SK-N-MC (cell line): ENCODE data around the gene SYCP3.

Source experiments
- DNase-seq: peaks from one replicate; pipeline ENCODE4 v3.0.0-alpha.2; 2011; ENCODE audit warnings: low read depth, low spot score
- H3K27ac ChIP-seq: fragments of 200-600 bp; sonication (generic); 2 replicates; pipeline ENCODE4 v1.5.1; 2016; ENCODE audit warnings: mixed run types
- H3K36me3 ChIP-seq: fragments of 200-600 bp; sonication (generic); 2 replicates; pipeline ENCODE4 v1.6.1; 2017; ENCODE audit warnings: antibody characterized with exemption, low read length, mixed read lengths; ENCODE audit not compliant: insufficient read depth
- H3K4me3 ChIP-seq: fragments of 200-600 bp; sonication (generic); 2 replicates; pipeline ENCODE4 v1.5.1; 2016
- H3K9ac ChIP-seq: fragments of 200-600 bp; sonication (generic); 2 replicates; pipeline ENCODE4 v1.8.0; 2017; ENCODE audit warnings: mixed run types, mixed read lengths; ENCODE audit not compliant: insufficient read length
- H3K9me3 ChIP-seq: fragments of 200-600 bp; sonication (generic); 2 replicates; pipeline ENCODE4 v1.6.1; 2017; ENCODE audit warnings: low read depth, mild to moderate bottlenecking, antibody characterized with exemption, low read length, moderate library complexity, mixed read lengths
- EZH2 ChIP-seq: fragments of 200-600 bp; sonication (generic); IDR thresholded peaks from one replicate; pipeline ENCODE4 v1.6.1; 2017; ENCODE audit warnings: antibody characterized with exemption
- FOXP2 ChIP-seq: optimal IDR thresholded peaks from 2 replicates; pipeline ENCODE3; 2011; ENCODE audit warnings: mild to moderate bottlenecking, moderate library complexity; ENCODE audit not compliant: insufficient read depth; ENCODE audit errors: extremely low read length, control extremely low read depth
- POLR2AphosphoS5 ChIP-seq: IDR thresholded peaks from 2 replicates; pipeline ENCODE4 v1.6.1; 2012; ENCODE audit warnings: mild to moderate bottlenecking, low read depth, low read length, borderline replicate concordance

SYCP3 gene

GRCh38 chr12:101748907-101749306 is 9.6 kb upstream of the SYCP3 start:
- Histone ChIP-seq H3K27ac (no peak overlapping the region), H3K9me3 (no peaks in the 10 kb centered on the region), H3K4me3 (no peak overlapping the region), H3K36me3 (peaks cover 31% of the 10 kb centered on the region; the same call in 1 of the 2 replicates), H3K9ac (no peak overlapping the region)
- no peak for TF ChIP-seq FOXP2
- DNase-seq, result no peak

GRCh38 chr12:101747697-101748096 is 8.4 kb upstream of the SYCP3 start:
- no peak for TF ChIP-seq POLR2AphosphoS5
- TF ChIP-seq FOXP2, result no peak
- TF ChIP-seq EZH2, result no peak
- peaks cover 36% of the 10 kb centered on the region; the same call in 1 of the 2 replicates for H3K36me3 ChIP-seq
- H3K9ac ChIP-seq, result no peak overlapping the region
- no peak overlapping the region for H3K27ac ChIP-seq
- no peak overlapping the region for H3K4me3 ChIP-seq
- H3K9me3 ChIP-seq, result no peaks in the 10 kb centered on the region
- no peak for DNase-seq

- Histone ChIP-seq H3K36me3 (peaks cover 36% of the 10 kb centered on the region; the same call in 1 of the 2 replicates), H3K4me3 (no peak overlapping the region), H3K9me3 (no peaks in the 10 kb centered on the region), H3K27ac (no peak overlapping the region), H3K9ac (no peak overlapping the region)
- no peak for TF ChIP-seq FOXP2
- TF ChIP-seq POLR2AphosphoS5, result no peak
- TF ChIP-seq EZH2, result no peak
- no peak for DNase-seq
These were observed 7.4 kb upstream of the SYCP3 start for GRCh38 chr12:101746661-101747060.

GRCh38 chr12:101746196-101746595 is 6.9 kb upstream of the SYCP3 start:
- TF ChIP-seq EZH2, result no peak
- TF ChIP-seq POLR2AphosphoS5, result no peak
- no peak for TF ChIP-seq FOXP2
- H3K27ac ChIP-seq, result no peak overlapping the region
- peaks cover 36% of the 10 kb centered on the region; the same call in 1 of the 2 replicates for H3K36me3 ChIP-seq
- DNase-seq, result no peak
- no peaks in the 10 kb centered on the region for H3K9me3 ChIP-seq
- no peak overlapping the region for H3K9ac ChIP-seq
- no peak overlapping the region for H3K4me3 ChIP-seq

DNA sequence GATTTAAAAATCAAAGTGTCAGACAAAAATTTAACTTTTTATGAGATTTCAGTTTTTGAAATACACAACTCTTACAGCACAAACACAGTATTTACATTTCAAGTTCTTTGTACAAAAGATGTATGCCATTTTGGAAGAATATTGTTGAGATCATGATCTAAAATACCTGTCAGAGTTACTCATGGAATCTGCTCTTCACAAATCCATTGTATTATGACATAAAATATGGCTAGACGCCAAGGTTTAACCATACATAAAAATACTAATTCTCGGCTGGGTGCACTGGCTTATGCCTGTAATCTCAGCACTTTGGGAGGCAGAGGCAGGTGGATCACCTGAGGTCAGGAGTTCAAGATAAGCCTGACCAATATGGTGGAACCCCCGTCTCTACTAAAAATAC is 6.2 kb upstream of the SYCP3 start:
- Histone ChIP-seq H3K9ac (no peak overlapping the region), H3K27ac (no peak overlapping the region), H3K9me3 (no peaks in the 10 kb centered on the region), H3K4me3 (no peak overlapping the region), H3K36me3 (peaks cover 31% of the 10 kb centered on the region; the same call in 1 of the 2 replicates)
- no peak for DNase-seq
- TF ChIP-seq FOXP2 (no peak), POLR2AphosphoS5 (no peak), EZH2 (no peak)

DNA sequence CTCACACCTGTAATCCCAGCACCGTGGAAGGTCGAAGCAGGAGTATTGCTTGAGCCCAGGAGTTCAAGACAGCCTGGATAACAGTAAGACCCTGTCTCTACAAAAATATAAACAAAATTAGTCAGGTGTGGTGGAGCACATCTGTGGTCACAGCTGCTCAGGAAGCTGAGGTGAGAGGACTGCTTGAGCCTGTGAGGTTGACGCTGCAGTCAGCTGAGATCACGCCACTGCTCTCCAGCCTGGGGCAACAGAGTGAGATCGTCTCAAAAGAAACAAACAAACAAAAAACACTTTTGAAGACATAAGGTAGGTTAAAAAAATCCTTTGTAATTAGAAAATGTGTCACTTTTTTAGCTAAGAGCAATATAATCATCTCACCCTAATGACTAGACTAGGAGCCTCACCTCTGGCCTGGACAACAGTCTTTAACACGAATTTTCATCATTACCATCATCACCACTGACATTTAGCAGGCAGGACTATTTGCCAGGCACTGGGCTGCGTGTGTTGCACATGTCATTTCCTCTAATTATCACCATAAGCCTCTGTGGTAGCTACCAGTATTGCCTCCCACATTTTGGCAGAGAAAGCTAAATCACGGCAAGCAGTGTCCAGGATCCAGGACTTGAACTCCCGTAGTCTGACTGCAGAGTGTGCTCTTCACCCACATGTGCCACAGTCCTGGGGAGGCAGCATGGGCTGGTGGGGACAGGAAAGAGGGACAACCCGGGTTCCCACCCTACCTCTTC is 4.6 kb upstream of the SYCP3 start:
- H3K9ac ChIP-seq, result no peak overlapping the region
- H3K9me3 ChIP-seq, result no peaks in the 10 kb centered on the region
- no peak for DNase-seq
- H3K4me3 ChIP-seq, result no peak overlapping the region
- TF ChIP-seq EZH2 (no peak), FOXP2 (no peak), POLR2AphosphoS5 (no peak)
- H3K27ac ChIP-seq, result no peak overlapping the region
- peaks cover 31% of the 10 kb centered on the region; the same call in 1 of the 2 replicates for H3K36me3 ChIP-seq

GRCh38 chr12:101743242-101743641 is 4.0 kb upstream of the SYCP3 start:
- H3K9me3 ChIP-seq, result no peaks in the 10 kb centered on the region
- TF ChIP-seq EZH2, result no peak
- no peak for TF ChIP-seq POLR2AphosphoS5
- no peak for TF ChIP-seq FOXP2
- H3K27ac ChIP-seq, result no peak overlapping the region
- DNase-seq, result no peak
- peaks cover 27% of the 10 kb centered on the region; the same call in 1 of the 2 replicates for H3K36me3 ChIP-seq
- H3K4me3 ChIP-seq, result no peak overlapping the region
- no peak overlapping the region for H3K9ac ChIP-seq

GRCh38 chr12:101740980-101741379 is 1.7 kb upstream of the SYCP3 start:
- Histone ChIP-seq H3K9me3 (no peaks in the 10 kb centered on the region), H3K9ac (no peak overlapping the region), H3K27ac (no peak overlapping the region), H3K36me3 (peaks cover 16% of the 10 kb centered on the region), H3K4me3 (no peak overlapping the region)
- no peak for TF ChIP-seq POLR2AphosphoS5
- no peak for TF ChIP-seq EZH2
- no peak for TF ChIP-seq FOXP2
- no peak for DNase-seq
